RWPE2 (cell line): ENCODE results near the gene SCGB1D1.
"Not testable (repeated sequence)": the region's sequence is repeated elsewhere in the genome, so short reads cannot be mapped to it uniquely, and the experiment has no call there.

ENCODE experiments used
- ATAC-seq: fragments of 200-7000 bp; cut with Tn5 transposase; 3 replicates; pipeline ENCODE4 v1.9.1; 2021; ENCODE audit warnings: low read depth
- DNase-seq: peaks from one replicate; pipeline ENCODE4 v3.0.0-alpha.2; 2020; ENCODE audit warnings: low spot score
- H3K27ac ChIP-seq: fragments of 450-650 bp; 2 replicates; pipeline ENCODE4 v1.5.1; 2017; ENCODE audit warnings: mild to moderate bottlenecking; ENCODE audit not compliant: poor library complexity, severe bottlenecking
- H3K27me3 ChIP-seq: fragments of 250-450 bp; sonication (Bioruptor Pico); 2 replicates; pipeline ENCODE4 v1.5.1; 2021; ENCODE audit warnings: mild to moderate bottlenecking, moderate library complexity; ENCODE audit not compliant: insufficient read depth, poor library complexity, severe bottlenecking
- H3K36me3 ChIP-seq: fragments of 250-450 bp; sonication (Bioruptor Pico); 2 replicates; pipeline ENCODE4 v1.5.1; 2020; ENCODE audit warnings: low read depth, mild to moderate bottlenecking, moderate library complexity
- H3K4me1 ChIP-seq: fragments of 250-450 bp; sonication (Bioruptor Pico); 2 replicates; pipeline ENCODE4 v1.5.1; 2021; ENCODE audit warnings: mild to moderate bottlenecking, moderate library complexity; ENCODE audit not compliant: insufficient read depth, poor library complexity, severe bottlenecking
- H3K4me3 ChIP-seq: fragments of 250-450 bp; sonication (Bioruptor Pico); 2 replicates; pipeline ENCODE4 v1.5.1; 2021; ENCODE audit warnings: mild to moderate bottlenecking, moderate library complexity; ENCODE audit not compliant: severe bottlenecking
- H3K9me3 ChIP-seq: fragments of 250-450 bp; sonication (Bioruptor Pico); 2 replicates; pipeline ENCODE4 v1.5.1; 2021; ENCODE audit warnings: mild to moderate bottlenecking, moderate library complexity; ENCODE audit not compliant: severe bottlenecking
- TF ChIP-seq, protein P1 (sequence below): fragments of 450-650 bp; IDR thresholded peaks from one replicate; pipeline ENCODE4 v1.5.1; 2017; ENCODE audit warnings: mild to moderate bottlenecking, moderate library complexity; ENCODE audit not compliant: poor library complexity, severe bottlenecking

The SCGB1D1 gene

DNA sequence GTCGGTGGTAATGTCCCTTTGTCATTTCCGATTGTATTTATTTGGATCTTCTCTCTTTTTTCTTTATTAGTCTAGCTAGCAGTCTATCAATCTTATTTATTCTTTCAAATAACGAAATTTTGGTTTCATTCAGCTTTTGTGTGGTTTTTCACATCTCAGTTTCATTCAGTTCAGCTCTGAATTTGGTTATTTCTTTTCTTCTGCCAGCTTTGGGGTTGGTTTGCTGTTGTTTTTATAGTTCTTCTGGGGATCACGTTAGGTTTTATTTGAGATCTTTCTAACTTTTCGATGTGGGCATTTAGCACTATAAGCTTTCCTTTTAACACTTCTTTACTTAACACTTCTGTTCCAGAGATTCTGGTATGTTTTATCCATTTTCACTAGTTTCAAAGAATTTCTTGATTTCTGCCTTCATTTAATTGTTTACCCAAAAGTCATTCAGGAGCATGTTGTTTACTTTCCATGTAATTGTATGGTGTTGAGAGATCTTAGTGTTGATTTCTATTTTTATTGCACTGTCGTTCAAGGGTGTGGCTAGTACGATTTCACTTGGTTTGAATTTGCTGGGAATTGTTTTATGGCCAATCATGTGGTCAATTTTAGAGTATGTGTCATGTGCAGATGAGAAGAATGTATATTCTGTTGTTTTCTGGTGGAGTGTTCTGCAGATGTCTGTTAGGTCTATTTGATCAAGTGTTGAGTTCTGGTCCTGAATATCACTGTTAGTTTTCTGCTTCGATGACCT lies 7.7 kb upstream of the SCGB1D1 start:
- H3K27ac ChIP-seq: no peak overlapping the region
- no peaks in the 10 kb centered on the region for H3K9me3 ChIP-seq
- H3K4me1 ChIP-seq: no peaks in the 10 kb centered on the region
- H3K27me3 ChIP-seq: peaks cover 49% of the 10 kb centered on the region
- H3K4me3 ChIP-seq: no peak overlapping the region
- TF ChIP-seq, protein P1, sequence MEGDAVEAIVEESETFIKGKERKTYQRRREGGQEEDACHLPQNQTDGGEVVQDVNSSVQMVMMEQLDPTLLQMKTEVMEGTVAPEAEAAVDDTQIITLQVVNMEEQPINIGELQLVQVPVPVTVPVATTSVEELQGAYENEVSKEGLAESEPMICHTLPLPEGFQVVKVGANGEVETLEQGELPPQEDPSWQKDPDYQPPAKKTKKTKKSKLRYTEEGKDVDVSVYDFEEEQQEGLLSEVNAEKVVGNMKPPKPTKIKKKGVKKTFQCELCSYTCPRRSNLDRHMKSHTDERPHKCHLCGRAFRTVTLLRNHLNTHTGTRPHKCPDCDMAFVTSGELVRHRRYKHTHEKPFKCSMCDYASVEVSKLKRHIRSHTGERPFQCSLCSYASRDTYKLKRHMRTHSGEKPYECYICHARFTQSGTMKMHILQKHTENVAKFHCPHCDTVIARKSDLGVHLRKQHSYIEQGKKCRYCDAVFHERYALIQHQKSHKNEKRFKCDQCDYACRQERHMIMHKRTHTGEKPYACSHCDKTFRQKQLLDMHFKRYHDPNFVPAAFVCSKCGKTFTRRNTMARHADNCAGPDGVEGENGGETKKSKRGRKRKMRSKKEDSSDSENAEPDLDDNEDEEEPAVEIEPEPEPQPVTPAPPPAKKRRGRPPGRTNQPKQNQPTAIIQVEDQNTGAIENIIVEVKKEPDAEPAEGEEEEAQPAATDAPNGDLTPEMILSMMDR: no peak
- ATAC-seq (no peak), DNase-seq (no peak)
- no peaks in the 10 kb centered on the region for H3K36me3 ChIP-seq

DNA sequence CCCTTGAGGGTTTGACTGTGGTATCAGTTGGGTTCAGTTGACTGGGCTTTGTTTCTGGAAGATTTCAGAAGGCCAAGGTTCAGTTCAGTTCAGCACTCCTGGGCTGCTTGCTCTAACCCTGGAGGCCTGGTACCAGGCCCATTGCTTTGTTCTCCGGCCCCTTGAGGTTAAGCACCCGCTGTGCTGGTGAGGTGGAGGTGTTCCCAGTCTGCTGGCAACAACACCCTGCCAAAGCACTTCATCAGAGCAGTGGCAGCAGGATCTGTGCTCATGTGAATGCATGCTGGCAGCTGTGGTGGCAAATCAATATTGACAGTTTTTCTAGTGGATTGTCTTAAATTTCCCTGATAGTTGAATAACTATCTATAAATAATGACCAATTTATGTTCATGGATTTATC lies 3.8 kb upstream of the SCGB1D1 start:
- Histone ChIP-seq H3K4me1 (no peaks in the 10 kb centered on the region), H3K27ac (no peak overlapping the region), H3K27me3 (peaks cover 24% of the 10 kb centered on the region), H3K36me3 (no peaks in the 10 kb centered on the region), H3K9me3 (no peaks in the 10 kb centered on the region), H3K4me3 (no peak overlapping the region)
- TF ChIP-seq, protein P1: no peak
- no peak for ATAC-seq
- no peak for DNase-seq

DNA sequence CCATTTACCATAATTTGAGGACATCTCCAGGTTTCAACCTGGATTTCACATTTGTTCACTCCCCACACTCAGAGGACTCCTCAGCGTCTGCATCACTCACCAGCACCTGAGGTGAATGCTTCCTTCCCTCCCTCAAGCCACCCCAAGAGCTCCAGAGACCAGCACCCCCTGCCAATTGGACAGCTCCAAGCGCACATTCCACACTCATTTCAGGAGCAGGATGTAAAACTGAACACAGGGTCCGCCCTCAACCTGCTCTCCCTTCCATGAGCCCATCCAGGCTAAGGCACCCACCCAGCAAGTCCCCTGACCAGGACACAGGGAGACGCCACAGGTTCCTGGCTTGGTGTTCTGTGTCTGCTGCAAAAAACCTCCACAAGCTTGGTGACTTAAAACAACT lies 3.9 kb downstream of the SCGB1D1 start:
- Histone ChIP-seq H3K27me3 (no peaks in the 10 kb centered on the region), H3K4me1 (no peaks in the 10 kb centered on the region), H3K4me3 (no peak overlapping the region), H3K9me3 (no peaks in the 10 kb centered on the region), H3K27ac (no peak overlapping the region), H3K36me3 (no peaks in the 10 kb centered on the region)
- TF ChIP-seq, protein P1: no peak
- DNase-seq: no peak
- ATAC-seq: no peak

DNA sequence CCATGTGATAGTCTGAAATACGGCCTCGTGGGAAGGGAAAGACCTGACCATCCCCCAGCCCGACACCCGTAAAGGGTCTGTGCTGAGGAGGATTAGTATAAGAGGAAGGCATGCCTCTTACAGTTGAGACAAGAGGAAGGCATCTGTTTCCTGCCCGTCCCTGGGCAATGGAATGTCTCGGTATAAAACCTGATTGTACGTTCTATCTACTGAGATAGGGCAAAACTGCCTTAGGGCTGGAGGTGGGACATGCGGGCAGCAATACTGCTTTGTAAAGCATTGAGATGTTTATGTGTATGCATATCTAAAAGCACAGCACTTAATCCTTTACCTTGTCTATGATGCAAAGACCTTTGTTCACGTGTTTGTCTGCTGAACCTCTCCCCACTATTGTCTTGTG lies 5.0 kb downstream of the SCGB1D1 start:
- H3K27ac ChIP-seq, DNase-seq, H3K36me3 ChIP-seq, H3K9me3 ChIP-seq, H3K27me3 ChIP-seq, H3K4me1 ChIP-seq, ATAC-seq, H3K4me3 ChIP-seq: not testable (repeated sequence)

DNA sequence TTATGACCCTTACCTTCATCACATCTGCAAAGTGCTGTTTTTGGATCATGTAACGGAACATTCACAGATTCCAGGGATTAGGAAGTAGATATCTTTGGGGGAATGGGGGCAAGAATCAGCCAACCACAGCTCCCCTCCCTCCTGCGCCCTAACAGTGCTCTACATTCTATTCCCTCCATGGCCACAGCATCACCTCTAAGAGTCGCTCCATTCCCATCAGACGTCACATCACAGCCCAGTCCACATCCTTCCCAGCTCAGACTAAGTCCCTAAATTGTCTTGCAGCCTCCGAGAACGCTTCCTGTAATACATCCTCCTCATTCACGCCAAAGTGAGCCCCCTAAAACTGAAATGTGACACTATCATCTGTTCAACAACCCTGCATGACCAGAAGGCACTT lies 5.9 kb downstream of the SCGB1D1 start:
- no peak for DNase-seq
- Histone ChIP-seq H3K9me3 (no peaks in the 10 kb centered on the region), H3K27me3 (peaks cover 5% of the 10 kb centered on the region), H3K4me1 (no peaks in the 10 kb centered on the region), H3K27ac (no peak overlapping the region), H3K4me3 (no peak overlapping the region), H3K36me3 (no peaks in the 10 kb centered on the region)
- TF ChIP-seq, protein P1: no peak
- no peak for ATAC-seq

DNA sequence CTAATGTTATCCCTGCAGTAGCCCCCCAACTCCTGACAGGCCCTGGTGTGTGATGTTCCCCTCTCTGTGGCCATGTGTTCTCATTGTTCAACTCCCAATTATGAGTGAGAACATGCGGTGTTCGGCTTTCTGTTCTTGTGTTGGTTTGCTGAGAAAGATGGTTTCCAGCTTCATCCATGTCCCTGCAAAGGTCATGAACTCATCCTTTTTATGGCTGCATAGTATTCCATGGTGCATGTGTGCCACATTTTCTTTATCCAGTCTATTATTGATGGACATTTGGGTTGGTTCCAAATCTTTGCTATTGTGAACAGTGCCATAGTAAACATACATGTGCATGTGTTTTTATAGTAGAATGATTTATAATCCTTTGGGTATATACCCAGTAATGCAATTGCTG lies 7.4 kb downstream of the SCGB1D1 start:
- DNase-seq, H3K27me3 ChIP-seq, ATAC-seq, H3K27ac ChIP-seq, H3K4me3 ChIP-seq, H3K9me3 ChIP-seq, H3K4me1 ChIP-seq, H3K36me3 ChIP-seq: not testable (repeated sequence)
